Prostate gland (tissue), 2 donors: ENCODE data around the gene LAMA2.

ENCODE experiments used
- POLR2A ChIP-seq: fragments of 450-650 bp; IDR thresholded peaks from one replicate; pipeline ENCODE4 v1.6.1; 2016; ENCODE audit warnings: antibody characterized with exemption, mild to moderate bottlenecking
- TF ChIP-seq, protein P1 (sequence below), 4 experiments: fragments of 200-600 bp in 2 of 4; fragments of 450-650 bp in 2 of 4; sonication (generic) in 2 of 4; IDR thresholded peaks; 1 replicate in 3 of 4; 2 replicates in 1 of 4; pipeline ENCODE4 v1.5.1; 2016 to 2019; ENCODE audit warnings: antibody characterized with exemption in 4 of 4, mild to moderate bottlenecking in 2 of 4, moderate library complexity in 2 of 4

- TF ChIP-seq, protein P1, sequence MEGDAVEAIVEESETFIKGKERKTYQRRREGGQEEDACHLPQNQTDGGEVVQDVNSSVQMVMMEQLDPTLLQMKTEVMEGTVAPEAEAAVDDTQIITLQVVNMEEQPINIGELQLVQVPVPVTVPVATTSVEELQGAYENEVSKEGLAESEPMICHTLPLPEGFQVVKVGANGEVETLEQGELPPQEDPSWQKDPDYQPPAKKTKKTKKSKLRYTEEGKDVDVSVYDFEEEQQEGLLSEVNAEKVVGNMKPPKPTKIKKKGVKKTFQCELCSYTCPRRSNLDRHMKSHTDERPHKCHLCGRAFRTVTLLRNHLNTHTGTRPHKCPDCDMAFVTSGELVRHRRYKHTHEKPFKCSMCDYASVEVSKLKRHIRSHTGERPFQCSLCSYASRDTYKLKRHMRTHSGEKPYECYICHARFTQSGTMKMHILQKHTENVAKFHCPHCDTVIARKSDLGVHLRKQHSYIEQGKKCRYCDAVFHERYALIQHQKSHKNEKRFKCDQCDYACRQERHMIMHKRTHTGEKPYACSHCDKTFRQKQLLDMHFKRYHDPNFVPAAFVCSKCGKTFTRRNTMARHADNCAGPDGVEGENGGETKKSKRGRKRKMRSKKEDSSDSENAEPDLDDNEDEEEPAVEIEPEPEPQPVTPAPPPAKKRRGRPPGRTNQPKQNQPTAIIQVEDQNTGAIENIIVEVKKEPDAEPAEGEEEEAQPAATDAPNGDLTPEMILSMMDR (IDR thresholded peaks at IDR 0.05), result no peak
- no peak for TF ChIP-seq POLR2A
Measured at GRCh38 chr6:129188795-129189194, 305.9 kb downstream of the LAMA2 start.
